ENCODE measurements around the gene REPS2.
A peak's percentile ranks its signal among the peaks of the same experiment; 100 is the strongest.

DNA sequence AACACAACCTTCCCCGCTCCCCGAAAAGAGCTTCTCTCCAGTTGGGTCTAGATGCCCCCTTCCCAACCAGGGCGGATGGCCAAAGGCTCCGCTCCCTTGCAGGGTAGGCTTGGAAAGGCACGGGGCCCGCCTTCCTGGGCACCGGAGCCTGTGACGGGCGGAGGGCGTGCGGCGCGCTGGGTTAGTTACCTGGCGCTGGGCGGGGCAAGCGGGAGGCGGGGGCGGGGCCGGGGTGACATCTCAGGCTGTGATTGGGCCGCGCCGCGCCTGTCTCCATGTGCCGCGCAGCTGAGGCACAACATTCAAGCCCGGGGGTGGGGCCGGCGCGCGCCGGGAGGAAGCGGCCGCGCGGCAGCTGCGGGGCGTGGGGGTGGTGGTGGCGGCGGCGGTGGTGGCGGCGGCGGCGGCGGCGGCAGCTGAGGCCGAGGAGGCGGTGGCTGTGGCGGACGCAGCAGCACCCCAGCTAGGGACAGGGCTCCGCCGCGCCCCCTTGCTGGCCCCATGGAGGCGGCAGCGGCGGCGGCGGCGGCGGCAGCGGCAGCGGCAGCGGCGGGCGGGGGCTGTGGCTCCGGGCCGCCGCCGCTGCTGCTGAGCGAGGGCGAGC is at the start of gene REPS2:
- TF ChIP-seq POLR2A (IDR thresholded peaks at IDR 0.05), result peak in 1 of 2 donors; percentile 44
- TF ChIP-seq, protein P1, sequence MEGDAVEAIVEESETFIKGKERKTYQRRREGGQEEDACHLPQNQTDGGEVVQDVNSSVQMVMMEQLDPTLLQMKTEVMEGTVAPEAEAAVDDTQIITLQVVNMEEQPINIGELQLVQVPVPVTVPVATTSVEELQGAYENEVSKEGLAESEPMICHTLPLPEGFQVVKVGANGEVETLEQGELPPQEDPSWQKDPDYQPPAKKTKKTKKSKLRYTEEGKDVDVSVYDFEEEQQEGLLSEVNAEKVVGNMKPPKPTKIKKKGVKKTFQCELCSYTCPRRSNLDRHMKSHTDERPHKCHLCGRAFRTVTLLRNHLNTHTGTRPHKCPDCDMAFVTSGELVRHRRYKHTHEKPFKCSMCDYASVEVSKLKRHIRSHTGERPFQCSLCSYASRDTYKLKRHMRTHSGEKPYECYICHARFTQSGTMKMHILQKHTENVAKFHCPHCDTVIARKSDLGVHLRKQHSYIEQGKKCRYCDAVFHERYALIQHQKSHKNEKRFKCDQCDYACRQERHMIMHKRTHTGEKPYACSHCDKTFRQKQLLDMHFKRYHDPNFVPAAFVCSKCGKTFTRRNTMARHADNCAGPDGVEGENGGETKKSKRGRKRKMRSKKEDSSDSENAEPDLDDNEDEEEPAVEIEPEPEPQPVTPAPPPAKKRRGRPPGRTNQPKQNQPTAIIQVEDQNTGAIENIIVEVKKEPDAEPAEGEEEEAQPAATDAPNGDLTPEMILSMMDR (IDR thresholded peaks at IDR 0.05), result no peak
